ENCODE results near the gene DYNC1I1. TPM values are rescaled to one million over a fixed set of nuclear protein-coding genes. Genes with fewer than 3 reads are reported as not detected.

Gene DYNC1I1
- total RNA-seq, 1 experiment from 2014 or later: not detected

DNA sequence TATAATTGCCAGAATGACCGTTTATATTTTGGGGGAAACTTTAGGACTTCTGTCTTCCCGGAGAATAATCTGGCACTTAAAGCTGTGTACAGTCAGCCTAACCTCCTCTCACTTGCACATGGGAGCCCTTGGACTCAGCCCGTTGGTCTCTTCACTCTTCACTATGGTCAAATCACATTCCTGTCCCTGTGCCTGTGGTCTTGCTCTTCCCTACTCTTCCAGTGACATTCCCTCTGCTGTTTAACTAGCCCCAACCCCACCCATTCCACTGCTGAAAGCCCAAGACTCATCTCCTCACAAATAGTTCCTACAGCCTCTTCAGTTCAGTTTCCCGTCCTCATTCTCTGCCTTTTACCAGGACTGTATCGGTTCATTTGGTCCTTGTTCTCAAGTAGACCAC lies 135.0 kb downstream of the DYNC1I1 start:
- Mint-ChIP-seq H3K36me3 (ENCODE audit: insufficient read depth, unreplicated experiment) (no peaks in the 10 kb centered on the region), H3K4me3 (ENCODE audit: unreplicated experiment) (no peak overlapping the region), H3K27me3 (ENCODE audit: insufficient read depth, unreplicated experiment) (peaks cover 50% of the 10 kb centered on the region), H3K4me1 (ENCODE audit: insufficient read depth, unreplicated experiment) (no peaks in the 10 kb centered on the region), H3K27ac (ENCODE audit: low read depth, unreplicated experiment) (no peak overlapping the region), H3K9me3 (ENCODE audit: unreplicated experiment) (no peaks in the 10 kb centered on the region)
- no peak for DNase-seq (ENCODE audit: unreplicated experiment)
- BruUV-seq (replicated peaks): no TSS peak
- ChIA-PET POLR2A (no interaction called here), CTCF (interaction anchor here (3.8 kb wide), 1 partner anchor 9 kb away, joined by 25 read pairs; no protein-coding TSS in a partner anchor)
- TF ChIP-seq, protein P1, sequence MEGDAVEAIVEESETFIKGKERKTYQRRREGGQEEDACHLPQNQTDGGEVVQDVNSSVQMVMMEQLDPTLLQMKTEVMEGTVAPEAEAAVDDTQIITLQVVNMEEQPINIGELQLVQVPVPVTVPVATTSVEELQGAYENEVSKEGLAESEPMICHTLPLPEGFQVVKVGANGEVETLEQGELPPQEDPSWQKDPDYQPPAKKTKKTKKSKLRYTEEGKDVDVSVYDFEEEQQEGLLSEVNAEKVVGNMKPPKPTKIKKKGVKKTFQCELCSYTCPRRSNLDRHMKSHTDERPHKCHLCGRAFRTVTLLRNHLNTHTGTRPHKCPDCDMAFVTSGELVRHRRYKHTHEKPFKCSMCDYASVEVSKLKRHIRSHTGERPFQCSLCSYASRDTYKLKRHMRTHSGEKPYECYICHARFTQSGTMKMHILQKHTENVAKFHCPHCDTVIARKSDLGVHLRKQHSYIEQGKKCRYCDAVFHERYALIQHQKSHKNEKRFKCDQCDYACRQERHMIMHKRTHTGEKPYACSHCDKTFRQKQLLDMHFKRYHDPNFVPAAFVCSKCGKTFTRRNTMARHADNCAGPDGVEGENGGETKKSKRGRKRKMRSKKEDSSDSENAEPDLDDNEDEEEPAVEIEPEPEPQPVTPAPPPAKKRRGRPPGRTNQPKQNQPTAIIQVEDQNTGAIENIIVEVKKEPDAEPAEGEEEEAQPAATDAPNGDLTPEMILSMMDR (IDR thresholded peaks at IDR 0.05; ENCODE audit: unreplicated experiment): no peak
- intact Hi-C loops (cut with micrococcal nuclease): no loop called here

DNA sequence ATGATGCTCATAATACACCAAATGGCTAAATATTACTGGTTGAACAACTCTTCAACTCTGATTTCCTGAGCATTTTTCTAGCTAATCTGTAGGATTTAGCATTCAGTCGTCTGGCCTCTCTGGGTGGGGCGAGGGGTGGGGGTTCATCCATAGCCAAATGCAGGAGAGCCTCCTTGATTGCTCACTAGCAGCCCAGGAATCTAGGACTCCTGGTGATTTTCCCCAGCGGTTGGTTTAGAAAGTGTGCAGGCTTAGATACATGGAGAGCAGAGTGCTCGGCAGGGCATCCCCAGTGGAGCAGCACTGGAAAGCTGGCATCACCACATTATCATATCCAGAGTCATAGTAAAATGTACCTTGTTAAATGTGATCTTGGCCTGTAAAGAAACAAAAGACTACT lies 136.1 kb downstream of the DYNC1I1 start:
- TF ChIP-seq, protein P1 (IDR thresholded peaks at IDR 0.05; ENCODE audit: unreplicated experiment): no peak
- no peak overlapping the region for H3K27ac Mint-ChIP-seq (ENCODE audit: low read depth, unreplicated experiment)
- no peak overlapping the region for H3K4me3 Mint-ChIP-seq (ENCODE audit: unreplicated experiment)
- intact Hi-C loops (cut with micrococcal nuclease): no loop called here
- no peak for DNase-seq (ENCODE audit: unreplicated experiment)
- H3K36me3 Mint-ChIP-seq (ENCODE audit: insufficient read depth, unreplicated experiment): no peaks in the 10 kb centered on the region
- ChIA-PET POLR2A (no interaction called here), CTCF (interaction anchor here (0.6 to 3.8 kb wide), 2 partner anchors 8 kb away, joined by 3 to 25 read pairs; no protein-coding TSS in a partner anchor)
- BruUV-seq (replicated peaks): no TSS peak
- peaks cover 61% of the 10 kb centered on the region for H3K27me3 Mint-ChIP-seq (ENCODE audit: insufficient read depth, unreplicated experiment)
- no peaks in the 10 kb centered on the region for H3K4me1 Mint-ChIP-seq (ENCODE audit: insufficient read depth, unreplicated experiment)
- H3K9me3 Mint-ChIP-seq (ENCODE audit: unreplicated experiment): no peaks in the 10 kb centered on the region

DNA sequence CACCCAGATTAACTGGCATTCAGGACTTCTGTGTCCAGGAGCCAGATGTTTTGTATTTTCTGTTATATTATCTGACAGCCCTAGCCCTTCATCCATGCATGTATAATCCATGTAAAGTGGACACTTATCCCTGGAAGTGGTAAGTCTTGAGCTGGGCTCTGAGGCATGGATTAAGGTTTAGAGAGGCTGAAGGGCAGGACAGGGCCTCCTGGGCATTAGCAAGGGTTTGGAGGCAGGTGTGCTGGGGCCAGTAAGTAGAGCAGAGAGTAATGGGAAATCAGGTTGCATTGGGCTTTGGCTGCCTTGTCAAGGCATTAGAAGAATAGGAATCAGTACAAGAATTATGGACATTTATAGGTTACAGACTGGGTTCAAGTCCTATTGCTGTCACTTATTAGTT lies 138.0 kb downstream of the DYNC1I1 start:
- H3K4me3 Mint-ChIP-seq (ENCODE audit: unreplicated experiment): no peak overlapping the region
- H3K36me3 Mint-ChIP-seq (ENCODE audit: insufficient read depth, unreplicated experiment): no peaks in the 10 kb centered on the region
- intact Hi-C loops (cut with micrococcal nuclease): no loop called here
- no peak for DNase-seq (ENCODE audit: unreplicated experiment)
- TF ChIP-seq, protein P1 (IDR thresholded peaks at IDR 0.05; ENCODE audit: unreplicated experiment): no peak
- H3K27ac Mint-ChIP-seq (ENCODE audit: low read depth, unreplicated experiment): no peak overlapping the region
- CTCF ChIA-PET: interaction anchor here (0.6 kb wide), 1 partner anchor 204 kb away, joined by 4 read pairs; no protein-coding TSS in a partner anchor
- BruUV-seq (replicated peaks): no TSS peak
- POLR2A ChIA-PET: no interaction called here
- H3K27me3 Mint-ChIP-seq (ENCODE audit: insufficient read depth, unreplicated experiment): peaks cover 79% of the 10 kb centered on the region
- no peaks in the 10 kb centered on the region for H3K4me1 Mint-ChIP-seq (ENCODE audit: insufficient read depth, unreplicated experiment)
- H3K9me3 Mint-ChIP-seq (ENCODE audit: unreplicated experiment): no peaks in the 10 kb centered on the region

DNA sequence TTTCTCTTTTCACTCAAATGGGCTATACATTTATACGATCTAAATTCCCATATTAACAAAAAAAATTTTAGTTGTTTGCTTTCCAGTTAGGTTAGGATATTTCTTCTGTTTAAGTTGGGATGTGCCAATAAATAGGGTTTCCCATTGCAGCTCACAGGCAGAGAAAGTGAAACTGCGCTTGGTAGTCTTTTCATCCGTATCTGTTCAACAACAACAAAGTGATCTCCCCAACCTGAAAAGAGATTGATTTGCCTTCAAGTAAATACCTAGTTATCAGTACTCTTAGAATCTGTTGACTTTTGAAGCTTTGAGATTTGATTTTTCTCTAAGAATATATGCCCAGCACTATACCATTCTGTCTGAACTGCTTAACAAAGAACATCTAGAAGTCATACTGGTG lies 143.4 kb downstream of the DYNC1I1 start:
- Mint-ChIP-seq H3K4me1 (ENCODE audit: insufficient read depth, unreplicated experiment) (no peaks in the 10 kb centered on the region), H3K4me3 (ENCODE audit: unreplicated experiment) (no peak overlapping the region), H3K36me3 (ENCODE audit: insufficient read depth, unreplicated experiment) (no peaks in the 10 kb centered on the region), H3K27me3 (ENCODE audit: insufficient read depth, unreplicated experiment) (peaks cover 83% of the 10 kb centered on the region), H3K27ac (ENCODE audit: low read depth, unreplicated experiment) (no peak overlapping the region), H3K9me3 (ENCODE audit: unreplicated experiment) (no peaks in the 10 kb centered on the region)
- POLR2A ChIA-PET: interaction anchor here (0.8 to 1.2 kb wide), 2 partner anchors 376 to 1176 kb away, joined by 3 read pairs; no protein-coding TSS in a partner anchor
- no TSS peak for BruUV-seq (replicated peaks)
- intact Hi-C loops (cut with micrococcal nuclease): loop anchor here (1.0 to 5.0 kb wide), 7 partner anchors 162 to 1929 kb away; no protein-coding TSS in a partner anchor
- CTCF ChIA-PET: interaction anchor here (0.5 to 5.0 kb wide), 38 partner anchors 8 to 1930 kb away, joined by 3 to 49 read pairs (median 4); no protein-coding TSS in a partner anchor
- TF ChIP-seq, protein P1 (IDR thresholded peaks at IDR 0.05; ENCODE audit: unreplicated experiment): no peak
- DNase-seq (ENCODE audit: unreplicated experiment): no peak

Measured in MCF 10A (cell line).